Measurements from ENCODE around the gene FAU.

Gene FAU

DNA sequence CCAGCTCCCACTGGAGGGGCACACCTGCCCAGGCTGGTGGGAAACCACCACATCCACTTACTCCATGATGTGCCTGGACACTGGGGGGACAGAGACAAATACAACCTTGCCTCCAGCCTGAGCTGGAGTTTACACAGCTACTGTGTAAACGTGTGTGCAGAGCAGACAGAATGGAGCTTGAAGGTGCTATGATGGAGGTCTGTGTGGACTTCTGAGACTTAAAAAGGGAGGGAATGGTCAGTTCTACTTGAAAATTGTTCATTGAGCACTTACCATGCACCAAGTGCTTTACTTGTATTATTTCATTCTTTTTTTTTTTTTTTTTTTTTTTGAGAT lies 49.3 kb downstream of the FAU start:
- DNase-seq = no peak

DNA sequence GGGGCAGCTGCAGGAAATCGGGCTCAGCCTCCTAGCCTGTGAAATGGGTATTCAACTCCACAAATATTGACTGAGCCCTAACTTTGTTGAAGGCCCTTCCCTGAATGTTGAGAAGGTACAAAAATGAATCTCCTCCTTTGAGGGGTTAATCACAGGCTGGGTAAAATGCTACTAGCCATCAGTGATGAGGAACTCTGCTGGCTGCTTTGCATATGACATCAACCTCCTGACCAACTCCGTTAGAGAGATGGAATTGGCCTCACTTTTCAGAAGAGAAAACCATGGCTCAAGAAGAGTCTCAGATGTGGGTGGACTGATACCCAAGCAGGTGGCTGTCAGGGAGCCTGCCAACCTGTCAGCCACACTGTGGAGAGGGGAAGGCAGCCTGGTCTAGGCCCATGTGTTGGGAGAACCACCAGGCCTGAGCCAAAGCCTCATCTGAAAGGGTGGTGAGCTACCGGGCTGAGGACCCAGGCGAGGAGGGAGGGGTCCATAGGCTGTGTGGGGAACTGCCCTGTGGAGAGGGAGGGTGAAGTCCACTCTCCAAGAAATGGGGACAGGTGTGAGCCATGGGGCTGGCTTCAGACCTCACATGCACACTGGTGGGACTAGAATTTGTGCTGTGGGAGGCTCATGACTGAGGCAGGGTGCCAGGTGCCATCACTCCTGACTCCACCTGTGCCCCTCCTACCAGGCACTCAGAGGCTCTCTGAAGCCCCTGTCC lies 49.9 kb downstream of the FAU start:
- no peak for DNase-seq
